Cardiac fibroblast (primary cell): ENCODE measurements around the gene ACY1.

Experiments
- DNase-seq, 2 donors: peaks; one replicate each; pipeline versions ENCODE4 v3.0.0 to v3.0.0-alpha.2; 2010; ENCODE audit warnings: low read depth in 2 of 2
- H3K4me3 ChIP-seq, 2 donors: replicated peaks in 1 of 2; 1 replicate in 1 of 2; 2 replicates in 1 of 2; pipeline ENCODE4 v1.5.1; 2011; ENCODE audit warnings: low read depth in 2 of 2, low read length in 2 of 2, mild to moderate bottlenecking in 2 of 2, moderate library complexity in 1 of 2
- CTCF ChIP-seq: IDR thresholded peaks from one replicate; pipeline ENCODE4 v1.5.1; 2011; ENCODE audit warnings: low read depth, mild to moderate bottlenecking, low read length, inconsistent platforms

ACY1 gene

GRCh38 chr3:51954105-51954504, 29.2 kb upstream of the ACY1 start:
- DNase-seq: no peak
- H3K4me3 ChIP-seq: no peak overlapping the region
- no peak for TF ChIP-seq CTCF

- no peak overlapping the region for H3K4me3 ChIP-seq
- DNase-seq: no peak
- TF ChIP-seq CTCF: no peak
These were observed 28.6 kb upstream of the ACY1 start for GRCh38 chr3:51954713-51955112.

- no peak for TF ChIP-seq CTCF
- no peak within 1 kb of the TSS for H3K4me3 ChIP-seq
- no peak for DNase-seq
These were observed 28.0 kb upstream of the ACY1 start, which contains the start of gene GPR62 for GRCh38 chr3:51955175-51955892. Gene GPR62 (plus strand): TSS chr3:51955381. CDS start chr3:51955653, 272 bp downstream.

DNA sequence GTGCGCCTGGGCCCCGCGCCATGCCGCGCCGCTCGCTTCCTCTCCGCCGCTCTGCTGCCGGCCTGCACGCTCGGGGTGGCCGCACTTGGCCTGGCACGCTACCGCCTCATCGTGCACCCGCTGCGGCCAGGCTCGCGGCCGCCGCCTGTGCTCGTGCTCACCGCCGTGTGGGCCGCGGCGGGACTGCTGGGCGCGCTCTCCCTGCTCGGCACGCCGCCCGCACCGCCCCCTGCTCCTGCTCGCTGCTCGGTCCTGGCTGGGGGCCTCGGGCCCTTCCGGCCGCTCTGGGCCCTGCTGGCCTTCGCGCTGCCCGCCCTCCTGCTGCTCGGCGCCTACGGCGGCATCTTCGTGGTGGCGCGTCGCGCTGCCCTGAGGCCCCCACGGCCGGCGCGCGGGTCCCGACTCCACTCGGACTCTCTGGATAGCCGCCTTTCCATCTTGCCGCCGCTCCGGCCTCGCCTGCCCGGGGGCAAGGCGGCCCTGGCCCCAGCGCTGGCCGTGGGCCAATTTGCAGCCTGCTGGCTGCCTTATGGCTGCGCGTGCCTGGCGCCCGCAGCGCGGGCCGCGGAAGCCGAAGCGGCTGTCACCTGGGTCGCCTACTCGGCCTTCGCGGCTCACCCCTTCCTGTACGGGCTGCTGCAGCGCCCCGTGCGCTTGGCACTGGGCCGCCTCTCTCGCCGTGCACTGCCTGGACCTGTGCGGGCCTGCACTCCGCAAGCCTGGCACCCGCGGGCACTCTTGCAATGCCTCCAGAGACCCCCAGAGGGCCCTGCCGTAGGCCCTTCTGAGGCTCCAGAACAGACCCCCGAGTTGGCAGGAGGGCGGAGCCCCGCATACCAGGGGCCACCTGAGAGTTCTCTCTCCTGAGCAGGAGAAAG, 27.2 kb upstream of the ACY1 start:
- no peak overlapping the region for H3K4me3 ChIP-seq
- TF ChIP-seq CTCF: peak; percentile 32
- peak; percentile 28 to 69 for DNase-seq

- TF ChIP-seq CTCF: no peak
- DNase-seq: no peak
- no peak overlapping the region for H3K4me3 ChIP-seq
These were observed 25.7 kb upstream of the ACY1 start for GRCh38 chr3:51957520-51958205.

- no peak for DNase-seq
- no peak overlapping the region for H3K4me3 ChIP-seq
- no peak for TF ChIP-seq CTCF
These were observed 24.5 kb upstream of the ACY1 start for GRCh38 chr3:51958603-51959521.
